ENCODE data around the gene CSMD2.
"Not testable (repeated sequence)": the region's sequence is repeated elsewhere in the genome, so short reads cannot be mapped to it uniquely, and the experiment has no call there.

The CSMD2 gene

DNA sequence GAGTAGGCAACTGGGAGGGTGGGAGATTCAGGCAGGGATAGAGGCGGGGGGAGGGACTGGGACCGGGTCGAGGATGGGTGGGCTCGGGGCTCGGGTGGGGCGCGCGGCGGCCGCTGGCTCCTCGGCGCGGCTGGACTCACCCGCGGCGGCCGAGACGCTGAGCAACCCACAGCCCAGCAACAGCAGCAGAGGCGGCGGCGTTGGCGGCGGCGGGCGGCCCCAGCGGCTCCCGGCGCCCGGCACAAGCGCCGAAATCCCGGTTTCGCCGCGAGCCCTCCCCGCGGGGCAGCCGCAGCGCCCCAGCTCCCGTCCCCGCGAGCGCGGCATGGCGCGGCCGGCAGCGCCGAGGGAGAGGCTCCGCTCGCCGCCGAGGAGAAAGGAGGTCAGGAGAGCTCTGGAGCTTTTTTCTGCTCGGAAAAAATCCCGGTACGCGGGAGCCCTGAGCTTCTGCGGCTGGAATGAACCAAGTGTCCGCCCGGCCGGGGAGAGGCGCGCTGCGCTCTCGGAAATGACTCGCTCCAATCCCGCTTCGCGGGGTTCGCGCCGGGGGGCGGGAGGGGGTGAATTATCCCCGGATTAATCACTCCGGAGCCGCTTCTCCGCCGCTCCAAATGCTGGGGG, at the start of gene CSMD2:
TSS of gene CSMD2 (minus strand) at position 460 of the 621 bp plus-strand sequence. CDS start at position 327, 133 bp downstream.
- DNase-seq: peak; percentile 81

DNA sequence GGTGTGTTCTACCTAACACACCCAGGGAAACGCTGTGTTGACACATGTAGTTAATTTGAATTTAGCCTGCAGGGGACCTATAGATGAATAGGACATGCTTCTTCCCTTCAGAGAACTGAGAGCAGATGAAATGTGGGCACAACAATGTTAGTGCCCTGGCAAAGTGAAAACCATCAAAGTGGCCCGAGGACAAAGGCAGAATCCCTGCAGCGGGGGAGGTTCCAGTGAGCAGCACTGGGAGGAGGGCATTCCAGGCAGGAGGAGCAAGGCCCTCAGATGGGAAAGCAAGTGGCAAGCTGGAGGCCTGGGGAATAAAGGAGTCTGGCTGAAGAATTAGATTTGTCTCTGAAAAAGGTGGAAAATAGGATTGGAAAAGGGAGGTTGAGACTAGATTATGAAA, 48.9 kb upstream of the CSMD2 start:
- DNase-seq: no peak

DNA sequence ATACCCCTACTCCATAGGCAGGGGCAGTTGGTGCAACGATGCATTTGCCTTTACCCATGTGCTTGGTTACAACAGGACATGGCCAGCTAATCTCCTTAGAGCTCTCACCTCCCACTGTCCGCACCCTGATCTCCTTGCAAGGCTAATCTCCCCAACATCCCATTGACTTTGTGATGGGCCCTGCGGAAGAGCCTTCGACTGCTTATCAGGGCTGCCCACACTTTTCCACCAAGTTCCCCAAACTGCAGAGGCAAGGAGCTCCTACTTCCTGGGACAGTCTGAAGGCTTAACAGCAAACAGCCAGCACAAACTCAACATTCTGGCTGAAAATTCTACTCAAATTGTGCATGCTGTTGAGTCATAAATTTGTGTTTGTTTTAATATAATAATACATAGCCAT, 47.6 kb upstream of the CSMD2 start:
- no peak for DNase-seq

DNA sequence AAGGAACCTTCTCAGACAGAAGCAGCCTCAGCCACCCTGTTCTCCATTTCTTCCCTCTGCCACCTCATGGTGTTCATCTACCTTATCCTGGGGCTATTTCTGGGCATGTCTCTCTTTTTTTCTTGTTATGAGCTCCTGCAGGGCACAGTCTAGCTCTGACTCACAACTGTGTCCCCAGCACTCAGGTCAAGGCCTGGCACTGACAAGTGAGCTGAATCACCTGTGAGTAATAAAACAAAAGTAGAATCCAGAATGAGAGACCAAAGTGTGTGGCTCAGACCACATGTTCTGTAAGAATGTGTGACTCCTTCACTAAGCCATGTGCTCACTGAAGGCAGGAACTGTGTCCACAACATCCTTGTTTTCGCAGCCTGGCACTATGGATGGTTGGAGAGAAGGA, 34.9 kb upstream of the CSMD2 start:
- no peak for DNase-seq

DNA sequence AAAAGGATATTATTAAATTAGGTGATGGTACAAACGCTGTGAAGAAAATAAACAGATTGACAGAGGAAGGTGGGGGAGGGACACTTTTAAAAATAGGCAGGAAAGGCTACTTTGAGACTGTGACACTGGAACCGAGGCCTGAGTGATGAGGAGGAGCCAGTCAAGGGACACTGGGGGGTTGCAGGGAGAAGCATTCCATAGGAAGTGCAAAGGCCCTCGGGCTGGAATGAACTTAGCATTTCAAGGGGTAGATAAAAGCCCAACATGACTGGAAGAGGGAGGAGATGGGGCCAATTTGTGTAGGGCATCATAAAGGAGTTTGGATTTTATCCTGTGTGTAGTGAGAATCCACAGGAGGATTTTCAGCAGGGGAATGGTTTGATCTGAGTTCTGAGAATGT, 27.6 kb upstream of the CSMD2 start:
- no peak for DNase-seq

DNA sequence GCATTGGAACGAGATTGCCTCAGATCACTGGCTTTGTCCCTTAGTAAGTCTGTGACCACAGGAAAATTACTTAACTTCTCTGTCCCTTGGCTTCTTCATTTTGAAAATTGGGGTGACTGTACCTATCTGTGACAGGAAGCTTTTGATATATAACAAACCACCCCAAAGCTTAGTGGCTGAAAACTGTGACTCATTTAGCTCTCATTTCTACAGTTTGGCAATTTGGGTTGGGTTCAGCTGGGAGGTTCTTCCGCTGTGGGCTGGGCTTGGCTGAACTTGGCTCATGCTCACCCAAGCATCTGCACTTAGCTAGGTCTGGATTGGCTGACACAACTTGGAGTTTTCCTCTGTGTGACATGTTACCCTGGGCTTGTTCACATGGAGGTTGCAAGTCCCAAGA, 25.7 kb upstream of the CSMD2 start:
- no peak for DNase-seq

DNA sequence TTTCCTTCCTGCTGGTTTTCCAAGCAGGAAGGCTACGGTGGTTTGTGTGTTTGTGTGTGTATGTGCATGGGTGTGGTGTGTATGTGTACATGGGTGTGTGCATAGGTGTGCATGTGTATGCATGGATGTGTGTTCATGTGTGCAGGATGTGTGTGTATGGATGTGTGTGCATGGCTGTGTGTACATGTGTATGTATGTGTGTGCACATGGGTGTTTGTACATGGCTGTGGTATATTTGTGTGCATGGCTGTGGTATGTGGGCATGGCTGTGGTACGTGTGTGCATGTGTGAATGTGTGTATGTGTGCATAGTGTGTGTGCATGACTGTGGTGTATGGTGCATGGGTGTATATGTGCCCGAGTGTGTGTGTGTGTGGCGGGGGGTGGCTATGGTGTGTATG, 24.0 kb upstream of the CSMD2 start:
- DNase-seq: no peak

DNA sequence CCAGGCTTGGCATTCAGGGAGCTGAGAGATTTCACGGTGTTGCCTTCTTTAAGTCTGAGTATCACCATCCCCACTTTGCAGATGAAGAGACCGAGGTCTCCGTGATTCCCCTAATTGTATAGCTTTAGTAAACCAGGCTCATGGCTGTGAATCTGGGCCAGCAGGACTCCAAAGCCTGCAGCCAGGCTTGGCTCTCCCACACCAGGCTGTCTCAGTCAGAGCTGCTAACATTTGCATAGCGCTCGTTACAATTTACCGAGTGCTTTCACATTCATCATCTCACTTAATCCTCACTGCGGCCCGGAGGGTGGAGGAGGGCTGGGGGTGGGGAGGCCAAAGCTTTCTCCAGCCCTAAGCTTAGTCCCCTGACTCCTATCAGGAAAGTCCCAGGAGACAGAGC, 23.4 kb upstream of the CSMD2 start:
- DNase-seq: no peak

DNA sequence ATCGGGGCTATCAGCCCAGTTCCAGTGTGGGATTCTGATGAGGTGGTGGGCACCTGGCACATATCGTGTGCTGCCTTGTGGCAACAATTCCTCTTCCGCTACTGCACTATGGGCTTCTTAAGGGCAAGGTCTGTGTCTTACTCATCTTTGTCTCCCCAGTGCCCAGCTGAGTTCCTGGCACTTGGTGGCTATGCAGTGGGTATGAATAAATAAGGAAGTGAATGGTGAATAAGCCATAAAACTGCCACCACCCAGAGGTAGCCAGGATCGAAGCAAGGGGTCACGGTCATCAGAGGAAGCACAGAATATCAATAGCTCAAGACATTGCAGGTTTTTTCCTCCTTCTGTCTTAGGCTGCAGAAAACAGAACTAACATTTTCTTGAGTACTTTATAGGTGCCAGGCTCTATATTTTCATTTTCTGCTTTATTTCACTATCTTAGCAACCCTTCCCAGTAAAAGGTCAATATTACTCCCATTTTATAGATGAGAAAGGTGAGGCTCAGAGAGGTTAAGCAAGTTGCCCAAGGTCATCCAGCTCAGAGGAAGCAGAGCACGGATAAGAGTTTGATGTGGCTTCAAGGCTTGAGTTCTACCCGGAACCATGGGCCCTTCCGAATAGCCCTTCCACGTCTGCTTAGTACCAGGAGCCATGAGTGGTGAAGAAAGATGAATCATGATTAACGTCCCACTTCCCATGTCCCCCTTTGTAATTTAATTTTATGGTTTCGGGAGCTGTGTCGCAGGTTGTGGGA, 21.9 kb upstream of the CSMD2 start:
- DNase-seq: no peak

DNA sequence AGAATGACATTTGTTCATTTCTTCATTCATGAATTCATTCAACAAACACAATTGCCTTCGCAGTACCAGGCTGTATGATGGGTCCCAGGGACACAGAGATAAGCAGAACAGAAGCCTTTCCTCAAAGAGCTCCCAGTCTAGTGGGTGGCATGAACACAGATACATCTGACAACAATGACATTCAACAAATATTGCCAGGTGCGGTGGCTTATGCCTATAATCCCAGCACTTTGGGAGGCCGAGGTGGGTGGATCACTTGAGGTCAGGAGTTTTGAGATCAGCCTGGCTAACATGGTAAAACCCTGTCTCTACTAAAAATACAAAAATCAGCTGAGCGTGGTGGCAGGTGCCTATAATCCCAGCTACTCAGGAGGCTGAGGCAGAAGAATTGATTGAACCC, 18.4 kb upstream of the CSMD2 start:
- DNase-seq: not testable (repeated sequence)

DNA sequence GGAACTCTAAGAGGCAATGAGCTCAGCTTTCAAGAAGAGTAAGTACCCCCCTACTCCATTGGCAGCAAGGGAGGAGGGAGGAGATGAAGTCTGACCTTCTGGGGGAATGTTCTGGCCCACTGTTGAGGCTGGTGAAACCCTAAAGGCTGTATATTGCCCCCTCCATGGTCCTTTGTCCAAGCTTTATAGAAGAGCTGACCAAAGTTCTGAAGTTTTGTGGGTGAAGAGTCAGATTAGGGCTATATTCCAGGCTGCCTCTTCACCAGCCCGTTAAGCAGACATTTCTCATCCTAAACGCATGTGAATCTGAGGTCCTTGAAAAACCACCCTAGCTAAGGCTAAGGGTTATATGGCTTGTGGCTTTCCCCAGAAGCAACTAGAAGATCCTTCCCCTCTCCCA, 13.0 kb upstream of the CSMD2 start:
- DNase-seq: no peak

DNA sequence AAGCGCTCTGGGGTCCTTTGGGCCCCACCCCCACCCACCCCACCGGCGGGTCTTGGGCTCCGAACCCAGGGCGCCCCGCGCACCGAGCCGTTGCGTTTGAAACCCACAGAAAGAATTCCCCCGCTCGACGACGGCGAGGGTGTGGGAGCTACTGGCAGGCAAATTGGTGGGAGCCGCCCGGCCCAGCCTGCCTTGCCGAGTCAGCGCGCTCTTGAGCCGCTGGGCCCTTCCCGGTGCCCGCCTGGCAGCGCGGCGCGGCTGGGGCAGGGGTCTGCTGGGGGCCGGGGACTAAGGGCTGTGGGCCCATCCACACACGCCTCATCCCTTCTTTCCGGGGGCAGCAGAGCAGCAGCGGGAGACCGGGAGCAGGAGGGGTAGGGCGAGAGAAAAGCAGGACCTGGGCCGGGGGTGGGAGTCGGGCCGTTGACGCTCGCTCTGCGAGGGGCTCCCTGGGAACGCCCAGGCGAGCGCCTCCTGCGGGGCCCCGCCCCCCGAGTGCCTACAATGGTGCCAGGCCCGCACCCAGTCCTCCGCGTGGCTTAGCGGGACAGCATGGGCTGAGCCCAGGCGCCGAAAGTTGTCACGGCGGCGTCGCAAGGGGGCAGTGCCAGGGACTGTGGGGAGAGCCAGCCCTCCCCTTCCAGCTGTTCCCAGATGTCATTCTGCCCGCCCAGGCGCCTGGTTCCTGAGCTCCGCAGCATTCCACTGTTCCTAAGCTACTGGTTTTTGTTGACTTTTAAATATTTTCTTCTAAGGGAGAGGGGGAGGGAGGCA, 12.0 kb upstream of the CSMD2 start, which contains the start of gene C1orf94:
TSS of gene C1orf94 (plus strand) at position 78 of the 774 bp plus-strand sequence. CDS start 883 bp downstream, outside the sequence.
- DNase-seq: peak; percentile 44

DNA sequence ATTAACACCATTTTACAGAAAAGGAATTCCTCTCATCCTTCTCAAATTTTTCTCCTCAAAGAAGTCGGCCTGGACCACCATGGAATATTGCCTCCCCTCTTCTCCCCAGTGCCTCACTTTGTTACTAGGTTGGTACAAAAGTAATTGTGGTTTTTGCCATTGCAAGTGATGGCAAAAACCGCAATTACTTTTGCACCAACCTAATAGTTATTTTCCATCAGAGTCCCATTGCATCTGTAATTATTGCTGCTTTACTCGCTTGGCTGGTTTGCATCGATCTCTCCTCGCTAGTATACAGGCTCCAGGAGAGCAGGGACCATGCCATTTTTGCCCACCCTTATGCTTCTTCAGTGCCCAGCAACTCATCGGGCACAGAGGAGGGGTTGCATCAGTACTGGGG, 10.7 kb upstream of the CSMD2 start:
- DNase-seq: no peak

DNA sequence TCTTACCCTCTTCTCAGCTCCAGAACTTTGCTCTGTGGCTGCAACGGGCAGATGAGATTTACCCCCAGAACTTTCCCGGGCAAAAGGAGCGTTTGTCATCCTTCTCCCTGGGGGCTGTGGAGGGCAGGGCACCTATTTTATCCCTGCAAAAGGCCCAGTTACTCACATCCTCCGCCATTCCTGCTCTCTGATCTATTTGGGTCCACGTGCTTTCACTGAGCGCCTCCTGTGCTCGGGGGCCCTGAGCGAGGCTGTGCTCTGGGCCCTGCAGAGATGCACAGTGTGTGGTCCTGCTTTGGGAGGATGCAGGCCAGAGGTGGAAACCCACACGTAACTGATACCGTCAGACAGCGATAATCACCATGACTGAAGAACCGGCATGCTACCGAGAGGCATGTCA, 2.4 kb upstream of the CSMD2 start:
- DNase-seq: peak; percentile 39

DNA sequence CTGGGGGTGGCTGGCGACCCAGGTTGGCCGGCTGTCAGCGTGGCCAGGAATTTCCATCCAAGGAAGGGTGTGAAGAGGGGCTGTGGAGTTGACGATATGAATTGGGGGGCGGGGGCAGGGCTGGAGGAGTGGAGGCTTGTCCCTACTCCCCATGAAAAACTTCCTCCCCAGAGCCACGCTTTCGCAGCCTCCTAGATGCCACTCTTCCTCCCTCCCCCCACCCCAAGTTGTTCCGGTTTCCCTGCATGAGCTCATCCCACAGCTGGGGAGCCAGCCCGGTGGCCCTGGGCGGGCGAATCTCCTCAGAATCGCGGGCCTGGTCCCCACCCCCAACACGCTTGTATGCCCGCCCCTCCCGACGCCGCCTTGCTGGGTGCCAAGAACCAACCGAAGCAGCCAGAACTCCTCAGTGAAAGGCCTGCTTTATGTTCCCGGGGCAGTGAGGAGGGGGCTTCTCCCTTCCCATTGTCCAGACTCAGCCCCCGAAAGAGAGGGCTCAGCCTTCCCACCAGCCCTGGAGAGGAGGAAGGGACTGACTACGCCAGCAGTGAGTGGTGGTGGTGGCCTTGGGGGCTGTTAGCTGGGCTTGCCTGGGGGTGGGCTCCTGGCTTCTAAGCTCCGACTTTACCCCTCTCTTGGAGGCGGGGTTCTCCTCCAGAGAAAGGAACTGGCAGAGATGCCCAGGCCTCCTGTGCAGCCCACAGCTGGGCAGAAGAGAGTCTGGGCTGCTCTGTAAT, 1.8 kb upstream of the CSMD2 start:
- peak; percentile 69 for DNase-seq

DNA sequence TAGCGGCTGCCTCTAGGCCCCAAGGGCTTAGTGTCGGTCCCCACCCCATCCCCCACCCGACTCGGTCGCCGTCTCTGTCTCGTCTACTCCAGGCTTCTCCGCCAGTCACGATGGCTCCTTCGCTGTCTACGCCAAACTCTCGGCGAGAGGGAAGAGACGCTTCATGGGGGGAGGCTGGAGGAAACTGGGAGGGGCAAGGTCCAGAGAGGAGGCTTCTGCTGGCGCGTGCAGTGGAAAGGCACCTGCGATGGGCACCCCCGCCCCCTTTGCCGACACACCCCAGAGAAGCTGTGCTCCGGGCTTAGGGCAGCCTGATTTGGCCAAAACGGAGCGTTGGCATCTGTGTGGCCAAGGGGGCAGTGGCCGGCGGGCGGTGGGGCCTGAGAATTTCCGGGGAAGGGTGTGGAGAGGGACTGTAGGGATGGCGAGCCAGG, 1.2 kb upstream of the CSMD2 start:
- peak; percentile 69 for DNase-seq

DNA sequence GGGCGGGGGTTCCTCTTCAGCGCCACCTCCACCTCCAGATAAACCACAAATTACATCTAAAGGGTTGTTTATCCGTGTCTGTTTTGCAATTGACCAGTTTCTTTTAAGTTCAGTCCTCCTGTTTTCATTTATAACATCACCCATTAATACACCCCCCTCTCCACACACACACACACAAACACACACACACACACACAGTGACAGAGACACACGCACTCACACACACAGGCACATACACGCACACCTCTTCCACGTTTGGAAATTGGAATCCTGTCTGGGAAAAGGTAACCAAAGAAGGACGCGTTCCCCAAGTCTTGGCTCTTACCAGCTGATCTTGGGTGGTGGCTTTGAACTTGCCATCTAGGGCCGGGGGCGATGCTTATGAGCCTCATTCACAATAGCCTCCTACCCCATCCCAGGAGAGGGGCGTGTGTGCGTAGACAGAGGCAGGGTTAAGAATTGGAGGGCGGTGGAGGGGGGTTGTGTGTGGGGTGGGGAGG, 442 bp upstream of the CSMD2 start:
- DNase-seq: no peak

DNA sequence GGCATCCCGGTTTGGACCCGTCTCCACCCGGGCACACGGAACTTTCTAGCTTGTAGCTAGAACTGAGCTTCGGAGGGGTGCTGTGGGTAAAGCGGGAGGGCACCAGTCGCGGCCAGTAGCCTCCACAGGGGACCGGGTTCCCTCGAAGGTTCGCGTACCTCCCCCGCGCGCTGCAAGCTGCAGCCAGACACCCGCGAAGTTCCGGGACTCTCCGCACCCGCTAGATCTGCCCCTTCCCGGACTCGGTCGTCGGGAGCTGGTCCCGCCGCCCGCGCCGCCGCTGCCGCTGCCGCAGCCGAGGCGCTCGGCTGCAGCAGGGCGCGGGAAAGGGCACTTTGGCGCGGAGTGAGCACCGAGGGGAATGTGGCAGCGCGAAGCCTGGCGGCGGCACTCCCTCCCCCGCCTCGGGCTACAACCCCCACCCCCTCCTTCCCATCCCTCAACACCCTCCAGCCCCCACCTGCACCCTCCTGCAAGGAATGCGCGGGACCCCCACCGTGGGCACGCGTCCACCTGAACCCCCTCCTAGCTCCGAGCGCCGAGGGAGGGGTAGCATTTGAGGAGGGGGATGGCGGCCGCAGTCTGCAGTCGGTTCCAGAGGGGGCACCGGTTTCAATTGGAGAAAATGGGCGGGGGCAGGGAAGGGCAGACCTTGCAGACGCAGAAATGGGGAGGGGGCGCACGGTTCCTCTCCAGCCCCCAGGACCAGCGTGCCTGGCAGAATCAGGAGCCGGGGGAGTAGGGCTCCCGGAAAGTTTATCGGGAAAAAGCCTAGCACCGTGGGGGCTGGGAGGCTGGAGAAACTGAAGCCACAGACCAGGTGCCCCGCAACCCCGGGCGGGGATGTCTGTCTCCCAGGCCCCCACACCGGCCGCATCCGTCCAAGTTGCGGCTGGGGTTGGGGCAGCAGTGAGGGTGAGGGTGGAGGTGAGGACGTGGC, 968 bp downstream of the CSMD2 start:
- DNase-seq: peak; percentile 67

DNA sequence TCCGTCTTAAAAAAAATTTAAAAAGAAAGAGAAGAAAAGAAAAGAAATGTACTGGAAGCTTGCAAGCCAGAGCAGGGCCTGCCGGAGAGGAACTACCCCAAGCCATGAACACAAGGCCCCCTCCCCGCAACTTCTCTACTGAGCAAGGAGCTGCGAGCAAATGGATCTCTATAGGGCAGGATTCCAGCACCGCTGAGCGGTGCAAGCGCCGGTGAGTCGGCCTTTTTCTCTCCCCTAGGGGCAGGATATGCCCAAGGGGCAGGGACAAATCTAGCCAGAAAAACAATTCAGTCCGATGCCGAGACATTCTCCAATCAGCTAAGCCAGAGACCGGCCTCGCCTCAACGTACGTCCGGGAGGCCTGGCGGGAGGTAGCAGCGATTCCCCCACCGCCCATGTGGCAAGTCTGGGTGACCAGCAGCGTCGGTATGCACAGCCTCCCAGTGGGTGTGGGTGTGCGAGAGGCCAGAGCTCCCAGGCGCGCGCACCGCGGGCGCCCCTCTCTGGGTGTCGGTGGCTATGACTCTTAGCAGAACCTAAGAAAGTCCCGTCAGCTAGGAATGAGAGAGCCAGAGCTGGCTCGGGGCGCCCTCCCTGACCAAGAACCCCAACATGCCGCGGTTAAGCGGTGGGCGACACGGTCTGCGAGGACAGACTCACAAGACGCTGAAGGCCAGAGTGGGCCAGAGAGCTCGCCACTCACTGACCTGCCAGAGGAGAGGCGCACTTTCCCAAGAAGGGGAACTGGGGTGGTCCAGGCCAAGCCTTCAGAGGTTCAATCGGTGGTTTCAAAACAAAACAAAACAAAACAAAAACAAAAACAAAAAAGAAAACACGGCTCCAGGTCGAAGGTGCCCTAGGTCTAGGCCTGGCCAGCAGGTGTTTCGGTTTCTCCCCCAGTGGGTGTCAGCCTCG, 1.9 kb downstream of the CSMD2 start:
- DNase-seq: peak; percentile 91

DNA sequence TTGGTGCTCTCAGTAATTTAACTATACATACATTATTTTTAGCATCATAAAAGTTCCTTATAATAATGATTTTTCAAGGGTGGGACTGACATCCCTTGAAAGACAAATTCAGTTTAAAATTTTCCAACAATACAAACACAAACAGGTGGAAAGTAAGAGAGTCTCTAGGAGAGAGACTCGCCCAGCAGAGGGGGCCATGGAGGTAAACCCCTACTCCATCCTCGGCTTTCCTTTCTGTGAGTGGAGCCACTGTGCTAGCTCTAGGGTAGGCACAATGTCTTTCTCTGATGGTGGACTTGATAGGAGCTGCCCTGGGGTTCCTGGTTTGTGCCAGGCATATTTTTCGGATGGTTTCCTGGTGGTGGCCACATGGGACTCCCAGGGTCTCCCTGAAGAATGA, 8.3 kb downstream of the CSMD2 start:
- no peak for DNase-seq

DNA sequence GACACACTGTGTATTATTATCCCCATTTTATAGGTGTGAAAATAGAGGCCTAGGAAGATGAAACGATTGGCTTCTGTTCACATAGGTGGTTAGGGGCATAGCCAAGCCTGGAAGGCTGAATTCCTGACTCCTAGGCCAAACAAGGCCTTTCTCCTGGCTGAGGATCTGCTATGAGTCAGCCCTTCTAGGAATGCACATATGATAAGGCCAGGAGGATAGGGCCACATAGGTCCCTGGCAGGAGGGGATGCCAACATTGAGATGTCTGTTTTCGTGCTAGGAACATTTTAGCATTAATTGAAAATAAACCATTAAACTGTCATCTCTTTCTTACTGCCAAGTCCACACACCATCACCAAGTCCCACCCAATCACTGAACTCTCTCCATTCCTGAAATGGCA, 9.2 kb downstream of the CSMD2 start:
- DNase-seq: no peak

Measured in retina (tissue), 1 donor.